Kidney (tissue), 14 donors: ENCODE results near the gene TMEM134. TPM values are rescaled to one million over a fixed set of nuclear protein-coding genes. Genes with fewer than 3 reads are reported as not detected.

Experiments
- DNase-seq, 5 donors: peaks; one replicate each; pipeline ENCODE4 v3.0.0-alpha.2; 2013 to 2020
- FAIRE-seq: peaks from 2 replicates; lab custom pipeline; 2012; peaks lifted over from hg19 to GRCh38; lab: Jason Lieb, UNC
- H3K27ac ChIP-seq, 2 donors: one replicate each; pipeline ENCODE4 v1.7.0; 2013; ENCODE audit warnings: low read depth in 2 of 2, low read length in 2 of 2, inconsistent platforms in 1 of 2
- H3K27me3 ChIP-seq: one replicate; pipeline ENCODE4 v1.7.1; 2013; ENCODE audit warnings: low read length, inconsistent platforms; ENCODE audit not compliant: control insufficient read depth, insufficient read depth
- H3K36me3 ChIP-seq, 3 donors: one replicate each; pipeline versions ENCODE4 v1.7.0 to v1.7.1; 2013; ENCODE audit warnings: low read length in 3 of 3, control low read depth in 1 of 3, inconsistent platforms in 1 of 3; ENCODE audit not compliant: insufficient read depth in 3 of 3, control insufficient read depth in 2 of 3
- H3K4me1 ChIP-seq, 3 donors: one replicate each; pipeline versions ENCODE4 v1.7.0 to v1.7.1; 2013; ENCODE audit warnings: low read length in 3 of 3, inconsistent platforms in 1 of 3, low read depth in 1 of 3; ENCODE audit not compliant: control insufficient read depth in 2 of 3, insufficient read depth in 2 of 3
- H3K4me3 ChIP-seq, 3 donors: one replicate each; pipeline versions ENCODE4 v1.7.0 to v1.8.1; 2013; ENCODE audit warnings: low read length in 3 of 3, control low read depth in 1 of 3, inconsistent platforms in 1 of 3
- H3K9ac ChIP-seq, 3 donors: one replicate each; pipeline versions ENCODE4 v1.7.0 to v1.7.1; 2013; ENCODE audit warnings: low read length in 3 of 3, control low read depth in 1 of 3, inconsistent platforms in 1 of 3
- H3K9me3 ChIP-seq, 3 donors: one replicate each; pipeline versions ENCODE4 v1.7.0 to v1.7.1; 2013; ENCODE audit warnings: low read length in 3 of 3, control low read depth in 1 of 3, inconsistent platforms in 1 of 3; ENCODE audit not compliant: control insufficient read depth in 2 of 3, insufficient read depth in 1 of 3
- CTCF ChIP-seq: IDR thresholded peaks from 3 replicates; pipeline ENCODE4 v1.5.1; 2012; ENCODE audit warnings: mild to moderate bottlenecking, moderate library complexity, borderline replicate concordance; ENCODE audit not compliant: insufficient read depth; ENCODE audit errors: extremely low read depth
- intact Hi-C: fragments of 100-400 bp; cut with DNase I; formaldehyde crosslinking; loops from one replicate; pipeline ENCODE4 v1.11.1; 2022
- polyA plus RNA-seq: library from polyadenylated mRNA; stranded (reverse); fragments of 350-450 nt; fragmentation: Illumina TruSeq; extraction: RNeasy Lipid Tissue Mini Kit (QIAGEN cat#74804); gene quantifications from one replicate; pipeline ENCODE4 v1.2.3, GENCODE V29; 2014; ENCODE audit warnings: low read depth, low replicate concordance; ENCODE audit not compliant: insufficient read depth
- total RNA-seq: library from RNA; stranded (reverse); fragmentation: NEBNext Ultra II Directional; extraction: Animal tissue kit (Norgen Biotek cat#: 25700); gene quantifications from one replicate; pipeline ENCODE4 v1.2.1, GENCODE V29; 2021
- donor health status: control.
- donor health status: control.
- donor health status: control.
- donor health status: control.
- donor health status: control.
- donor health status: DM: yes; HTN: yes; CAD: no.
- donor health status: Normal renal cell carcinoma (clear cell type).

The TMEM134 gene
- total and polyA plus RNA-seq, 2 donors from 2014 or later: 65.5 to 127 TPM

DNA sequence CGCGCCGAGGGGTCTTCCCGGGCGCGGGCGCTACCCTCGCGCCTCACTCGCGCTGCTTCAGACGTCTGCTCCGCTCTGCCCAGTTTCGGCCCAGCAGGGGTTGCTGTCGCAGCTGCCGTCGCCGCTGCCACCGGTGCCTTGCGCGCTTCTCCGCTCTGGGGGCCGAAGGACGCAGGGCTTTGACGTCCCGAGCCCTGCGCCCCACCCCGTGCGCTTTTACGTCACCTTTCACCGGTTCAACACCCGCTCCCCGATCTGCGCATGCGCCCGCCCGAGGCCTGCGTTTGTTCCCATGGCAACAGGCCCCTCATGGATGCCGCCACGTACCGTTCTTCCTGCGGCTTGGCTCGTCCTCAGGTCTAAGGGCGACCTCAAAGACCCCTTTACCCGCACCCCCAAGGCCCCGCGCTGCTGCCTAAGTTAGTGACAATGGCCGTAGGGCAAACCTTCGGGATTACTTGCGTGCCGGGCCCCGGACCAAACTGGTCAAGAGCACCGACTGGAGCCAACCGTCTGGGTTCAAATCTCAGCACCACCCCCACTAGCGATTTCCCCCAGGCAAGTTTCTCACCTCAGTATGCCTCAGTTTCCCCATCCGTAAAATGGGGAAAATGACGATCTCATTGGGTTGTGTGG is 39.6 kb upstream of the TMEM134 start:
- peak overlapping the region; percentile 71 to 86 (median 78) for H3K4me3 ChIP-seq
- DNase-seq (peak; percentile 97 to 99 (median 98)), FAIRE-seq (no peak)
- H3K27me3 ChIP-seq: no peaks in the 10 kb centered on the region
- peaks cover 0 to 30% (median 19%) of the 10 kb centered on the region in 3 donors for H3K4me1 ChIP-seq
- intact Hi-C loops: no loop called here
- no peak for TF ChIP-seq CTCF
- peak overlapping the region; percentile 99 to 100 for H3K27ac ChIP-seq
- peaks cover 0 to 4% (median 2%) of the 10 kb centered on the region in 3 donors for H3K36me3 ChIP-seq
- no peaks in the 10 kb centered on the region for H3K9me3 ChIP-seq
- peak overlapping the region; percentile 32 to 87 (median 43) for H3K9ac ChIP-seq

DNA sequence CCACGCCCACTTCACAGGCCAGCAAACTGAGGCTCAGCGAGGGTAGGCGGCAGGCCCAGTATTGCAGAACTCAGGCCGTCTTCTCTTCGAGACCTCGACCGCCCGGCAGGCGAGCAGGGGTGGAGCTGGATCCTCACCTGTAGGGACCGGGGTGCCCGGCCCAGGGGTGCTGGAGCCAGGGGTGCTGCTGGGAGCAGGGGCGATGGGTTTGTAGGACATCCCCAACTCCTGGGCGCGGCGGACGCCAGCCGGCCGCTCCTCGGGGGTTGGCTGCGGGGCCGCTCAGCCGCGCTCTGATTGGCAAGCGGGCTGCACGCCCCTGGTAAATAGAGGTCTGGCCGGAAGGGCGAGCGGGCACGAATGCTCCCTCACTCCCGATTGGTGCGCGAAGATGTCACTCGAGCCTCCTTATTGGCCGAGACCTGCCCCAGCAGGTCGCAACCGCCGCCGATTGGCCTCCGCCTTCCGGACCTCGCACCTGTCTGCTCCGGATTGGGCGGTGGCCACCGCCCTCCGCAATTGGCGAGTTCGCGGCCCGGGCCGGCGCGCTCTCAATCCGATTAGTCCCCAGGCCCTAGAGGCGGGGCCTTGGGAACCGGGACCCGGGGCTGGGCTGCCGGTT is 38.9 kb upstream of the TMEM134 start, which contains the start of gene CDK2AP2:
Gene CDK2AP2, minus strand, starts transcription at position 299 of the 622 bp plus-strand sequence. Its CDS starts 80 bp downstream, at position 219.
- peak within 1 kb of the TSS; percentile 48 to 87 (median 81) for H3K9ac ChIP-seq
- peak within 1 kb of the TSS; percentile 99 to 100 for H3K27ac ChIP-seq
- peaks cover 0 to 4% (median 2%) of the 10 kb centered on the region in 3 donors for H3K36me3 ChIP-seq
- peak; percentile 99 to 100 (median 99) for DNase-seq
- peak; percentile 70 for FAIRE-seq
- intact Hi-C loops: no loop called here
- no peaks in the 10 kb centered on the region for H3K9me3 ChIP-seq
- no peaks in the 10 kb centered on the region for H3K27me3 ChIP-seq
- peaks cover 0 to 31% (median 21%) of the 10 kb centered on the region in 3 donors for H3K4me1 ChIP-seq
- TF ChIP-seq CTCF: no peak
- H3K4me3 ChIP-seq: peak within 1 kb of the TSS; percentile 71 to 86 (median 78)

DNA sequence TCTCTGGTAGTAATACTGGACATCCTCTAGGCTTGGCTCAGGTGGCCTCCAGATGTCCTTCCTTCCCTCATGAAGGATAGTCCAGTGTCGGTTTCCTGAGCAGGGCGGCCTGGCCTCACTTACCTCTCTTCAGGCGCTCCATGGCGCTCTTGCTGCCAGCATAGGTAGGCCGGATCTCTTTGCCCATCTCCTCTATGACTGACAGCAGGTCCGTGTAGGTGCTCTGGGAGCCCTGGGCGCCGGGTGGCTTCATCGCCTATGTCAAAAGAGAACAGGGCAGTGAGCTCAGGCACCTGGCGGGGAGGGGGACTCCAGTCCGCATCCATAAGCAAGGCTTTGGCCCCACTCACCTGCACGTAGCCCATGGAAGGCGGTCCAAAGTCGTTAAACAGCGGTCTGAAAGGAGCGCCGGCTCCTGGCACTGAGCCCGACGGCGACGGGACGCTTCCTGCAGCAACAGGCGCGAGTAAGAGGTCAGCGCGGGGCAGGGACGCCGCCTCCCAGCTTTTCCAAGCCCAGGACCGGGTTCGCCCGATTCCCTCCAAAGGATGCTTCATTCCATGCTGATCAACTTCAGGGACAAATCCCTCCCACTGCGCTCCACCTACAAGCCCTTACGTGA is 38.3 kb upstream of the TMEM134 start:
- Histone ChIP-seq H3K4me1 (peaks cover 0 to 31% (median 21%) of the 10 kb centered on the region in 3 donors), H3K27ac (peak overlapping the region; percentile 98 to 100), H3K36me3 (peaks cover 0 to 4% (median 2%) of the 10 kb centered on the region in 3 donors), H3K9me3 (no peaks in the 10 kb centered on the region), H3K9ac (peak overlapping the region; percentile 48 to 87 (median 81)), H3K4me3 (peak overlapping the region; percentile 71 to 86 (median 78)), H3K27me3 (no peaks in the 10 kb centered on the region)
- FAIRE-seq: no peak
- intact Hi-C loops: no loop called here
- TF ChIP-seq CTCF: no peak
- DNase-seq: peak in 1 of 5 donors; percentile 58
